ENCODE data around the gene AMMECR1.

DNA sequence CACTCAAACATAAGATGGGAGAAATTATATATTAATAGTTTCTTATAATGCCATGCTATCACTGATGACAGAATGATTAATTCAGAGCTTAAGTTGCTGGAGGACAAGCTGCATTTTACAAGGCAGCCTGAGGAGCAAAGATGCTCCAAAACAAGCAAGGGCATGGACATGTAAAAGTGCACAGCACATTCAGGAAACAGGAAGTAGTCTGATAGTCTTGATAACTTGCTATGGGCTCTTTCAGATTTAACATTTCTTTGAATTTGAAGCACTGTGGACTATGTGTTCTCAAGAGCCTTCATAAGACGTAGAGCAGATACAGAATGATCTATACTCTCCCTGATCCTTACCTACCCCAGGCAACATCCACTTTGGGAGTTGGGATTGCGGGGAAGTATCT lies 50.0 kb downstream of the AMMECR1 start:
- TF ChIP-seq, protein P1, sequence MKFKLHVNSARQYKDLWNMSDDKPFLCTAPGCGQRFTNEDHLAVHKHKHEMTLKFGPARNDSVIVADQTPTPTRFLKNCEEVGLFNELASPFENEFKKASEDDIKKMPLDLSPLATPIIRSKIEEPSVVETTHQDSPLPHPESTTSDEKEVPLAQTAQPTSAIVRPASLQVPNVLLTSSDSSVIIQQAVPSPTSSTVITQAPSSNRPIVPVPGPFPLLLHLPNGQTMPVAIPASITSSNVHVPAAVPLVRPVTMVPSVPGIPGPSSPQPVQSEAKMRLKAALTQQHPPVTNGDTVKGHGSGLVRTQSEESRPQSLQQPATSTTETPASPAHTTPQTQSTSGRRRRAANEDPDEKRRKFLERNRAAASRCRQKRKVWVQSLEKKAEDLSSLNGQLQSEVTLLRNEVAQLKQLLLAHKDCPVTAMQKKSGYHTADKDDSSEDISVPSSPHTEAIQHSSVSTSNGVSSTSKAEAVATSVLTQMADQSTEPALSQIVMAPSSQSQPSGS (CRISPR knock-in tag; IDR thresholded peaks at IDR 0.05) = no peak
- TF ChIP-seq ZBTB21 (CRISPR knock-in tag; IDR thresholded peaks at IDR 0.05) (no peak), TCF7L2 (IDR thresholded peaks at IDR 0.05; ENCODE audit: low read depth, low read length) (no peak), KDM3A (CRISPR knock-in tag; IDR thresholded peaks at IDR 0.05; ENCODE audit: low read depth) (no peak), KDM5B (CRISPR knock-in tag; IDR thresholded peaks at IDR 0.05; ENCODE audit: borderline replicate concordance) (no peak), CTCF (CRISPR knock-in tag; IDR thresholded peaks at IDR 0.05) (no peak), NFYB (CRISPR knock-in tag; IDR thresholded peaks at IDR 0.05) (no peak), ZNF629 (CRISPR knock-in tag; conservative IDR thresholded peaks at IDR 0.05) (no peak), ERF (CRISPR knock-in tag; IDR thresholded peaks at IDR 0.05) (no peak), ADNP (CRISPR knock-in tag; IDR thresholded peaks at IDR 0.05) (no peak), ATF7 (IDR thresholded peaks at IDR 0.05) (no peak), ATF7 (CRISPR knock-in tag; IDR thresholded peaks at IDR 0.05) (no peak), RAD21 (CRISPR knock-in tag; IDR thresholded peaks at IDR 0.05) (no peak)

Data from HepG2 (cell line).